ENCODE measurements around the gene MYL6. TPM values are rescaled to one million over a fixed set of nuclear protein-coding genes. Genes with fewer than 3 reads are reported as not detected.

Gene MYL6
- total and polyA plus RNA-seq, 12 donors: 1,276 to 3,646 (median 1,585) TPM

DNA sequence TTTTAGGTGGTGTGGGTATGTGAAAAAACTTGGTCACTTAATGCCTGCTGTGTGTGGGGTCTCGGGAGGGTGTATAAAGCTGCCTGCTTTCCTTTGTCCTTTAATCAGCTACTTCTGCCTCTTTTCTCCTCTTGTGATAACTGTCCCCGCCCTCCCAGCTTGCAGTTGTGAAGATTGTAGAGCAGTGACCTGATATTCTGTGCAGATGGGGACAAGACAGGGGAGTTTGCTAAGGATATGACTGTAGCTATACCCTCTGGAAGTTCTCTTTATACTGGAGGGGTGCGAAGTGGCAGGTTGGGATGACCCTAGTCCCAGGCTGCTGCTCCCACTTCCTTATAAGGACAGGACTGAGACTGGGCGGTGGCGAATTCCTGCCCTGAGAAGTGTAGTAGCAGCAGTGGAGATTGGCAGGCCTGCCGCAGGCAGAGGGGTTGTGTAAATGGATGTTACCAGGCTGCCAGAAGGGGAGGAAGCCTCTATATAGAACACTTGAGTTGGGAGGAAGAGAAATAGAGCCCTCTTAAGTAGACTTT, 835 bp downstream of the MYL6 start:
- peaks cover 22 to 31% of the 10 kb centered on the region in 2 donors for H3K4me1 ChIP-seq (replicated peaks in 1 of 2)
- intact Hi-C loops (cut with DNase I): no loop called here

GRCh38 chr12:56159482-56160192, 1.5 kb downstream of the MYL6 start:
- no peak for DNase-seq
- H3K9me3 ChIP-seq (replicated peaks in 1 of 3): no peaks in the 10 kb centered on the region
- peak overlapping the region; percentile 94 to 98 (median 96) for H3K27ac ChIP-seq
- peak overlapping the region in 3 of 4 donors; percentile 55 to 71 (median 66) for H3K4me3 ChIP-seq
- no peaks in the 10 kb centered on the region for H3K27me3 ChIP-seq
- intact Hi-C loops (cut with DNase I): loop anchor here in 1 of 2 donors (5.0 kb wide), 1 partner anchor 32 kb away; the partner anchor contains the start of gene ESYT1
- H3K4me1 ChIP-seq (replicated peaks in 1 of 2): peaks cover 22 to 31% of the 10 kb centered on the region in 2 donors
- WGBS, 4 donors: 13 to 22% (median 14%) methylated on average over 5 to 8 of the region's 8 CpGs
- TF ChIP-seq, protein P1, sequence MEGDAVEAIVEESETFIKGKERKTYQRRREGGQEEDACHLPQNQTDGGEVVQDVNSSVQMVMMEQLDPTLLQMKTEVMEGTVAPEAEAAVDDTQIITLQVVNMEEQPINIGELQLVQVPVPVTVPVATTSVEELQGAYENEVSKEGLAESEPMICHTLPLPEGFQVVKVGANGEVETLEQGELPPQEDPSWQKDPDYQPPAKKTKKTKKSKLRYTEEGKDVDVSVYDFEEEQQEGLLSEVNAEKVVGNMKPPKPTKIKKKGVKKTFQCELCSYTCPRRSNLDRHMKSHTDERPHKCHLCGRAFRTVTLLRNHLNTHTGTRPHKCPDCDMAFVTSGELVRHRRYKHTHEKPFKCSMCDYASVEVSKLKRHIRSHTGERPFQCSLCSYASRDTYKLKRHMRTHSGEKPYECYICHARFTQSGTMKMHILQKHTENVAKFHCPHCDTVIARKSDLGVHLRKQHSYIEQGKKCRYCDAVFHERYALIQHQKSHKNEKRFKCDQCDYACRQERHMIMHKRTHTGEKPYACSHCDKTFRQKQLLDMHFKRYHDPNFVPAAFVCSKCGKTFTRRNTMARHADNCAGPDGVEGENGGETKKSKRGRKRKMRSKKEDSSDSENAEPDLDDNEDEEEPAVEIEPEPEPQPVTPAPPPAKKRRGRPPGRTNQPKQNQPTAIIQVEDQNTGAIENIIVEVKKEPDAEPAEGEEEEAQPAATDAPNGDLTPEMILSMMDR (IDR thresholded peaks at IDR 0.05): no peak
- TF ChIP-seq POLR2A (IDR thresholded peaks at IDR 0.05): no peak
- H3K36me3 ChIP-seq (replicated peaks in 1 of 2): peaks cover 0 to 53% of the 10 kb centered on the region in 2 donors

More for the DNA sequence above, 835 bp downstream of the MYL6 start:
- peak; percentile 59 to 92 (median 79) for DNase-seq
- Histone ChIP-seq H3K4me3 (peak overlapping the region; percentile 55 to 71 (median 62)), H3K36me3 (replicated peaks in 1 of 2) (peaks cover 0 to 46% of the 10 kb centered on the region in 2 donors), H3K27me3 (no peaks in the 10 kb centered on the region), H3K9me3 (replicated peaks in 1 of 3) (no peaks in the 10 kb centered on the region), H3K27ac (peak overlapping the region; percentile 94 to 98 (median 96))
- WGBS, 4 donors: 0 to 1% (median 0%) methylated on average over 3 to 6 of the region's 6 CpGs
- TF ChIP-seq POLR2A (IDR thresholded peaks at IDR 0.05): peak; percentile 47 to 66
- TF ChIP-seq, protein P1 (IDR thresholded peaks at IDR 0.05): no peak

GRCh38 chr12:56160193-56160763, 2.1 kb downstream of the MYL6 start:
- H3K27ac ChIP-seq: peak overlapping the region in 4 of 5 donors; percentile 94 to 98 (median 96)
- 22 to 34% (median 33%) methylated on average over 7 of the region's 7 CpGs for WGBS, 4 donors
- intact Hi-C loops (cut with DNase I): loop anchor here in 1 of 2 donors (5.0 kb wide), 1 partner anchor 33 kb away; the partner anchor contains the start of gene ESYT1
- peak overlapping the region in 2 of 4 donors; percentile 55 to 71 for H3K4me3 ChIP-seq
- H3K36me3 ChIP-seq (replicated peaks in 1 of 2): peaks cover 0 to 59% of the 10 kb centered on the region in 2 donors
- no peak for TF ChIP-seq POLR2A (IDR thresholded peaks at IDR 0.05)
- TF ChIP-seq, protein P1 (IDR thresholded peaks at IDR 0.05): no peak
- H3K9me3 ChIP-seq (replicated peaks in 1 of 3): no peaks in the 10 kb centered on the region
- no peaks in the 10 kb centered on the region for H3K27me3 ChIP-seq
- peak in 4 of 7 donors; percentile 47 to 74 (median 52) for DNase-seq
- H3K4me1 ChIP-seq (replicated peaks in 1 of 2): peaks cover 22 to 31% of the 10 kb centered on the region in 2 donors
